Tibial nerve (tissue), 4 donors: Measurements from ENCODE around the gene DLX2.

Experiments used
- EP300 ChIP-seq, 2 donors: sonication (generic); formaldehyde crosslinking; IDR thresholded peaks; one replicate each; pipeline ENCODE4 v1.6.1; 2017; ENCODE audit warnings: antibody characterized with exemption in 2 of 2, mild to moderate bottlenecking in 1 of 2
- POLR2A ChIP-seq, 2 donors: fragments of 450-650 bp; IDR thresholded peaks; one replicate each; pipeline ENCODE4 v1.6.1; 2017; ENCODE audit warnings: antibody characterized with exemption in 2 of 2, mild to moderate bottlenecking in 2 of 2, moderate library complexity in 2 of 2
- TF ChIP-seq, protein P1 (sequence below), 5 experiments: fragments of 200-600 bp in 3 of 5; fragments of 450-650 bp in 2 of 5; sonication (generic) in 3 of 5; IDR thresholded peaks; one replicate each; pipeline ENCODE4 v1.5.1; 2016 to 2019; ENCODE audit warnings: antibody characterized with exemption in 5 of 5, mild to moderate bottlenecking in 3 of 5, moderate library complexity in 2 of 5

DNA sequence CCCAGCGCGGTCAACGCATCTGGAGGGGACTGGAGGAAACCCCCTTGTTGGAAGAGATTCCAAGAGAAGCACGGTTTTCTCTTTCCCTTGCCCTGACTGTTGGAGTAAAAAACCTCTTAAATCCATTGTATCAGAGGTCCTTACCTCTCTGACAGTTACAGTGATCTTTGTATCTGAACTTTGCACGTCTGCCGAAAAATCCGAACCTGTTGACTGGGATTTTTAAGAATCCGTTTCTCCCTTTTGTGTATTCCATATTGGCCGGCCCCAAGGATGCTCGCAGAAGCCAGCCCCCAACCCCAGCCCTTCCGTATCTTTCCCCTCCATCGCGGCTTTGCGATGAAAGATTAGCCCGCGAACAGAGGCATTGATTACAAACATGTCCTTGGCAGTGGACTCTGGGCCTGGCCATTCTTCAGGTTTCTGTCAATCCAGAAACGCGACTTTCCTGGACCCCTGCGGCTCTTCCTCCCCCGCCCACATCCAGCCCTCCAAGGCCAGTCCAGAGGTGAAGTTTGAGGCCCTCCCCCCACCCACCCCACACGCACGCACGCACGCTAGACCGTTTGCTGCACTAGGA is 22.0 kb downstream of the DLX2 start:
- TF ChIP-seq POLR2A (IDR thresholded peaks at IDR 0.05) (no peak), EP300 (IDR thresholded peaks at IDR 0.05) (no peak)
- TF ChIP-seq, protein P1, sequence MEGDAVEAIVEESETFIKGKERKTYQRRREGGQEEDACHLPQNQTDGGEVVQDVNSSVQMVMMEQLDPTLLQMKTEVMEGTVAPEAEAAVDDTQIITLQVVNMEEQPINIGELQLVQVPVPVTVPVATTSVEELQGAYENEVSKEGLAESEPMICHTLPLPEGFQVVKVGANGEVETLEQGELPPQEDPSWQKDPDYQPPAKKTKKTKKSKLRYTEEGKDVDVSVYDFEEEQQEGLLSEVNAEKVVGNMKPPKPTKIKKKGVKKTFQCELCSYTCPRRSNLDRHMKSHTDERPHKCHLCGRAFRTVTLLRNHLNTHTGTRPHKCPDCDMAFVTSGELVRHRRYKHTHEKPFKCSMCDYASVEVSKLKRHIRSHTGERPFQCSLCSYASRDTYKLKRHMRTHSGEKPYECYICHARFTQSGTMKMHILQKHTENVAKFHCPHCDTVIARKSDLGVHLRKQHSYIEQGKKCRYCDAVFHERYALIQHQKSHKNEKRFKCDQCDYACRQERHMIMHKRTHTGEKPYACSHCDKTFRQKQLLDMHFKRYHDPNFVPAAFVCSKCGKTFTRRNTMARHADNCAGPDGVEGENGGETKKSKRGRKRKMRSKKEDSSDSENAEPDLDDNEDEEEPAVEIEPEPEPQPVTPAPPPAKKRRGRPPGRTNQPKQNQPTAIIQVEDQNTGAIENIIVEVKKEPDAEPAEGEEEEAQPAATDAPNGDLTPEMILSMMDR (IDR thresholded peaks at IDR 0.05): no peak
